SK-N-MC (cell line): ENCODE results near the gene SIN3A.

ENCODE experiments used
- DNase-seq: peaks from one replicate; pipeline ENCODE4 v3.0.0-alpha.2; 2011; ENCODE audit warnings: low read depth, low spot score
- H3K27ac ChIP-seq: fragments of 200-600 bp; sonication (generic); 2 replicates; pipeline ENCODE4 v1.5.1; 2016; ENCODE audit warnings: mixed run types
- H3K36me3 ChIP-seq: fragments of 200-600 bp; sonication (generic); 2 replicates; pipeline ENCODE4 v1.6.1; 2017; ENCODE audit warnings: antibody characterized with exemption, low read length, mixed read lengths; ENCODE audit not compliant: insufficient read depth
- H3K4me3 ChIP-seq: fragments of 200-600 bp; sonication (generic); 2 replicates; pipeline ENCODE4 v1.5.1; 2016
- H3K9ac ChIP-seq: fragments of 200-600 bp; sonication (generic); 2 replicates; pipeline ENCODE4 v1.8.0; 2017; ENCODE audit warnings: mixed run types, mixed read lengths; ENCODE audit not compliant: insufficient read length
- H3K9me3 ChIP-seq: fragments of 200-600 bp; sonication (generic); 2 replicates; pipeline ENCODE4 v1.6.1; 2017; ENCODE audit warnings: low read depth, mild to moderate bottlenecking, antibody characterized with exemption, low read length, moderate library complexity, mixed read lengths
- EZH2 ChIP-seq: fragments of 200-600 bp; sonication (generic); IDR thresholded peaks from one replicate; pipeline ENCODE4 v1.6.1; 2017; ENCODE audit warnings: antibody characterized with exemption
- FOXP2 ChIP-seq: optimal IDR thresholded peaks from 2 replicates; pipeline ENCODE3; 2011; ENCODE audit warnings: mild to moderate bottlenecking, moderate library complexity; ENCODE audit not compliant: insufficient read depth; ENCODE audit errors: extremely low read length, control extremely low read depth
- POLR2AphosphoS5 ChIP-seq: IDR thresholded peaks from 2 replicates; pipeline ENCODE4 v1.6.1; 2012; ENCODE audit warnings: mild to moderate bottlenecking, low read depth, low read length, borderline replicate concordance

The SIN3A gene

GRCh38 chr15:75437721-75438120 is 13.8 kb downstream of the SIN3A start:
- no peak overlapping the region for H3K4me3 ChIP-seq
- no peak overlapping the region for H3K27ac ChIP-seq
- H3K9ac ChIP-seq: no peak overlapping the region
- DNase-seq: no peak
- no peaks in the 10 kb centered on the region for H3K9me3 ChIP-seq
- TF ChIP-seq FOXP2: no peak
- no peak for TF ChIP-seq POLR2AphosphoS5
- TF ChIP-seq EZH2: no peak
- H3K36me3 ChIP-seq: peaks cover 20% of the 10 kb centered on the region

- TF ChIP-seq POLR2AphosphoS5 (no peak), EZH2 (no peak), FOXP2 (no peak)
- no peak overlapping the region for H3K27ac ChIP-seq
- DNase-seq: no peak
- no peaks in the 10 kb centered on the region for H3K9me3 ChIP-seq
- H3K36me3 ChIP-seq: peaks cover 19% of the 10 kb centered on the region
- H3K4me3 ChIP-seq: no peak overlapping the region
- H3K9ac ChIP-seq: no peak overlapping the region
Measured at GRCh38 chr15:75436881-75437280, 14.6 kb downstream of the SIN3A start.

GRCh38 chr15:75431682-75432081 is 19.8 kb downstream of the SIN3A start:
- Histone ChIP-seq H3K27ac (no peak overlapping the region; the same call in 1 of the 2 replicates), H3K9ac (no peak overlapping the region), H3K9me3 (no peaks in the 10 kb centered on the region), H3K4me3 (no peak overlapping the region), H3K36me3 (peaks cover 38% of the 10 kb centered on the region)
- TF ChIP-seq POLR2AphosphoS5: no peak
- TF ChIP-seq FOXP2: no peak
- no peak for TF ChIP-seq EZH2
- no peak for DNase-seq

- TF ChIP-seq FOXP2 (no peak), EZH2 (no peak)
- Histone ChIP-seq H3K27ac (no peak overlapping the region), H3K9ac (no peak overlapping the region), H3K4me3 (no peak overlapping the region), H3K9me3 (no peaks in the 10 kb centered on the region), H3K36me3 (peaks cover 39% of the 10 kb centered on the region)
- DNase-seq: no peak
Measured at GRCh38 chr15:75431270-75431669, 20.2 kb downstream of the SIN3A start.

GRCh38 chr15:75430259-75430658 is 21.2 kb downstream of the SIN3A start:
- Histone ChIP-seq H3K36me3 (peaks cover 32% of the 10 kb centered on the region), H3K9ac (no peak overlapping the region), H3K27ac (no peak overlapping the region), H3K4me3 (no peak overlapping the region), H3K9me3 (no peaks in the 10 kb centered on the region)
- no peak for DNase-seq
- TF ChIP-seq EZH2 (no peak), FOXP2 (no peak), POLR2AphosphoS5 (no peak)

- Histone ChIP-seq H3K36me3 (peaks cover 35% of the 10 kb centered on the region), H3K4me3 (no peak overlapping the region), H3K9me3 (no peaks in the 10 kb centered on the region), H3K9ac (no peak overlapping the region), H3K27ac (no peak overlapping the region)
- no peak for TF ChIP-seq POLR2AphosphoS5
- no peak for TF ChIP-seq EZH2
- no peak for TF ChIP-seq FOXP2
- no peak for DNase-seq
Measured at GRCh38 chr15:75428152-75428551, 23.3 kb downstream of the SIN3A start.

- TF ChIP-seq FOXP2 (no peak), EZH2 (no peak), POLR2AphosphoS5 (no peak)
- peaks cover 53% of the 10 kb centered on the region for H3K36me3 ChIP-seq
Measured at GRCh38 chr15:75425966-75426500, 25.5 kb downstream of the SIN3A start.

GRCh38 chr15:75422554-75422953 is 28.9 kb downstream of the SIN3A start:
- no peak overlapping the region for H3K9ac ChIP-seq
- H3K9me3 ChIP-seq: no peaks in the 10 kb centered on the region
- no peak for DNase-seq
- H3K27ac ChIP-seq: no peak overlapping the region
- TF ChIP-seq POLR2AphosphoS5: no peak
- TF ChIP-seq EZH2: no peak
- TF ChIP-seq FOXP2: no peak
- no peak overlapping the region for H3K4me3 ChIP-seq
- H3K36me3 ChIP-seq: peaks cover 54% of the 10 kb centered on the region

More at GRCh38 chr15:75425966-75426500, 25.5 kb downstream of the SIN3A start:
- Histone ChIP-seq H3K27ac (no peak overlapping the region), H3K9ac (no peak overlapping the region), H3K9me3 (no peaks in the 10 kb centered on the region), H3K4me3 (no peak overlapping the region)
- DNase-seq: no peak

GRCh38 chr15:75420698-75421097 is 30.8 kb downstream of the SIN3A start:
- Histone ChIP-seq H3K9me3 (no peaks in the 10 kb centered on the region), H3K36me3 (peaks cover 47% of the 10 kb centered on the region), H3K4me3 (no peak overlapping the region), H3K27ac (no peak overlapping the region), H3K9ac (no peak overlapping the region)
- no peak for TF ChIP-seq FOXP2
- no peak for TF ChIP-seq POLR2AphosphoS5
- TF ChIP-seq EZH2: no peak
- DNase-seq: no peak

- no peak overlapping the region for H3K27ac ChIP-seq
- TF ChIP-seq FOXP2 (no peak), EZH2 (no peak), POLR2AphosphoS5 (no peak)
- H3K4me3 ChIP-seq: no peak overlapping the region
- H3K9me3 ChIP-seq: no peaks in the 10 kb centered on the region
- peaks cover 54% of the 10 kb centered on the region for H3K36me3 ChIP-seq
- no peak overlapping the region for H3K9ac ChIP-seq
- DNase-seq: no peak
Measured at GRCh38 chr15:75416584-75416983, 34.9 kb downstream of the SIN3A start.
